ENCODE results near the gene DYRK2.

DYRK2 gene

DNA sequence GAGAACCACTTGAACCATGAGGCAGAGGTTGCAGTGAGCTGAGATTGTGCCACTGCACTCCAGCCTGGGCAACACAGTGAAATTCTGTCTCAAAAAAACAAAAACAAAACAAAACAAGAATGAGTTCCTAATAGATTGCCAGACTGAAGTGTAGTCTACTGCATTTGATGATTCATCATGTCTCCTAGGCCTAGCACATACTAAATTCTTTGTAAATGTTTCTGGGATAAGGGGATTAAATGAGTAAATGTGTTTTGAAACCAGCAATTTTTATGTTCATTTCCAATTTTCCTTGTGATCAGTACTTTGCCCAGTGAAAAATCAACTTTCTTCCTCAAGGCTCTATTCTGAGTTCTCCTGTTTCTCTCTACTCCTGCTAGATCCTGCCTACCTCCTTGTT is 2.9 kb upstream of the DYRK2 start:
- DNase-seq (ENCODE audit: low read depth in 2 of 2): no peak

DNA sequence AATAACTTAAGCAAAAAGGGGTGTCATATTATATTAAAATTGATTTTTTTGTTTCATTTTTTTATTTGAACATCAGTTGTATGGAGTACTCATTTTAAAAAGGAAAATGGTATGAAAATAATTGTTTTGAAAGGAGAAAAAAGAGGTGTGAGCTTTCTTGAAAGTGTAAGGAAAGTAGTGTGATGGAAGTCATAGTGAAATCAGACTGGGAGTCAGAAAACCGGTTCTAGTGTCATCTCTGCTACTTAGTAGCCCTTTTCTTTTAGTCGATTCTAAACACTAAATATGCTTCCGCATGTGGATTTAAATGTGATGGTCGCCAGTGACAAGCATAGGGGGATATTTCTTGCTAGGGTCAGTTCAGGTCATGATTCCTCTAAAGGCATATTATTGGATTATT is 1.8 kb upstream of the DYRK2 start:
- DNase-seq (ENCODE audit: low read depth in 2 of 2): no peak

DNA sequence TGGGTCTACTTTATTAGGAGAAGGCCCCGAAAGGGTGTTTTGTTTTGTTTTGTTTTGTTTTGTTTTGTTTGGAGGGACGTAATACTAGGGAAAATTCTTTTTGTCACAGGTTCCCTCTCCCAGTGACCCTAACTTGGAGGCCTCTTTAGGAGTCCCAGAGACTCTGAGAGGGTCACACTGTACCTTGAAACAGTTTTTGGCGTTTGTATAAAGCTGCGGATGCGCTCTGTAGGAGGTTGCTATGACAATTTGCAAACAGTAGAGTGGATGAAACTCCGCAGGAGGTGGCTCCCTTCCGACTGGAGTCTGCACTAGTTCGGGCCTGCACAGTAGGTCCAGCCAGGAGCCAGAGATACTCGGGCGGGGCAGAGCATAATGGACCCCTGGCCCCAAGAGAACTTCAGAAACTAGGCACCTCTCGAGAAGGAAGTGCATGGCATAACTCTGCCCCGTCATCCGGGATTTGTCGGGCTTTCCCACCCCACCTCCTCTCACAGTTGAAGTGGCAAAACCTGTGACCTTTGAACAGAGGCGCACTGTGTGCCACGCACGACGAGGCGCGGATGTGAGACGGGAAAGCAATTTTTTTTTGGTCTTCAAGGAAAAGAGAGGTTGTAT is 1.3 kb upstream of the DYRK2 start:
- no peak for DNase-seq (ENCODE audit: low read depth in 2 of 2)

DNA sequence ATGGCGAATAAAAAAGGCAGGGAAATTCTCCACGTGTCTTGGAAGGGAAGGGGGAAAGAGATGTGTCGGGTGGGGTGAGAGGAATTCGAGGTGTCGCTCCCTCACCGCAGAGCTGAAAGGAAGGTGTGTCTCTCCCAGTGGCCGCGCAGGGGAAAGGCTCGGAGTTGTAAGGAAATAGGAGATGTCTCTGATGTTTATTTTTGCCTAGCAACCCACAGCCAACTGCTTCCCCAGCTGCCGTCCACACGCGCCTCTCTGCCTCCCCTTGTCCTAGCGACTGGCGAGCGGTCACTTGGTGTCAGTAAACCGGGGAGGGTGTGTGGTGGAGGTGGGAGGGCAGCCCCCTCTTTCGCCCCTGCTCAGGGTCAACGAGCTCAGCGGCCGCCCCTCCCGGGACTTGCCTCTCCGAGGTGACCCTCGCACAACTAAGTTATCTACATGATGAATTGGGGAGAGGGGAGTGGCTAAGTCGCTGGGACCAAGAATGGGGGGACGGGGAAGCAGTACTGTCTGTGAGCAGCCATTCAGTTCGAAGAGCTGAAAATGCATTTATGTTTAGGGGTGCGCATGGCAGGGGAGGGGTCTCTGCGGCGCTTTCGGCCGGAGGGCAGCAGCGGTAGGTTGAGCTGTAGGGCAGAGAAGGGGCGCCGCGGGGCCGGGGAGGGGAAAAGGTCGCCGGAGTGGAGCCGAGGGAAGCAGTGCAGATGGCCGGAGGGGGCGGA is 585 bp upstream of the DYRK2 start:
- DNase-seq (ENCODE audit: low read depth in 2 of 2): no peak

DNA sequence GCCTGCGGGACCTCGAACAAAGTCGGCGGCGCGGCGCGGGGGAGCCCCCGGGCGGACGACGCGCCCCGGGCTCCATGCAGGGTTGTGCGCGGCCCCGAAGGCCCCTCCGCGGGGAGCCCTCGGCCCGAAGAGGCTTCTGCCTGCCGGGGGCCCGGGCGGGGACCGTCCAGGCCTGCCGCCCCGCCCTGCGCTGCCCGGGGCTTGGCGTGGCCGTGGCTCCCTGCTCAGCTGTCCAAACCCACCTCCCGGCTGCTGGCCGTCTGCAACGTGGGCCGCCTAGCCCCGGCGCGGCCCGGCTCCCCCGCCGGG is 670 bp downstream of the DYRK2 start:
- DNase-seq (ENCODE audit: low read depth in 2 of 2): no peak

DNA sequence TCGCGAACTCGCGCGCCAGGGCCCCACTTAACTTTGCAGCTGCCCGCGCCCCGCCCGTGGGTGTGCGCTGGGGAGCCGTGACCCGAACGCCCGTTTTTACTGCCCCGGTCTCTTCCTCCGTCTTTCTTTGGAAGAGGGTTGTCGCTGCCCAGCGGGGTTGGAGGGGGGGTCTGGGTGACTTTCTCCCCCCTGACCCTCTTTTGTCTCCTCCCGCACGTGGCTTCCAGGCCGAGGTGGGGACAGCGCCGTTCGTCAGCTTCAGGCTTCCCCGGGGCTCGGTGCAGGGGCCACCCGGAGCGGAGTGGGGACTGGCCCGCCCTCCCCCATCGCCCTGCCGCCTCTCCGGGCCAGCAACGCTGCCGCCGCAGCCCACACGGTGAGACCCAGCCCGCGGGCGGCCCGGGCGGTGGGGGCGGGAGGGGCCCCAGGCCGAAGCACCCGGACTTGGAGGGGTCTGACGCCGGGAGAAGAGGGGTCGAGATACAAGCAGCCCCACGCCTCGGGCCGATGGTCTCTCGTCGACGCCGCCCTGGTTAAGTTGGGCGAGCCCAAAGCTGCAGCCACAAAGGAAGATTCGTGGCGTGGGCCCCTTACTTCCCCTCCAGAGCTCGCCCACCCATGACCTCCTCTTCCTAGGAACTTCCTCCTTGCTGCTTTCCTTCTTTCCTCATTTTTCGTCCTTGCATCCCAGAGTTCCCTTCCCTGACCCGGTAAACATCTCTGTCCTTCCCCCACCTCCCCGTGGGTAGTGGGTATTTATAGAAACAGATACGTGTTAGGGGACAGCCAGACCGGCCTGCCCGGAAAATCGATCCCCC is 1.2 kb downstream of the DYRK2 start:
- no peak for DNase-seq (ENCODE audit: low read depth in 2 of 2)

DNA sequence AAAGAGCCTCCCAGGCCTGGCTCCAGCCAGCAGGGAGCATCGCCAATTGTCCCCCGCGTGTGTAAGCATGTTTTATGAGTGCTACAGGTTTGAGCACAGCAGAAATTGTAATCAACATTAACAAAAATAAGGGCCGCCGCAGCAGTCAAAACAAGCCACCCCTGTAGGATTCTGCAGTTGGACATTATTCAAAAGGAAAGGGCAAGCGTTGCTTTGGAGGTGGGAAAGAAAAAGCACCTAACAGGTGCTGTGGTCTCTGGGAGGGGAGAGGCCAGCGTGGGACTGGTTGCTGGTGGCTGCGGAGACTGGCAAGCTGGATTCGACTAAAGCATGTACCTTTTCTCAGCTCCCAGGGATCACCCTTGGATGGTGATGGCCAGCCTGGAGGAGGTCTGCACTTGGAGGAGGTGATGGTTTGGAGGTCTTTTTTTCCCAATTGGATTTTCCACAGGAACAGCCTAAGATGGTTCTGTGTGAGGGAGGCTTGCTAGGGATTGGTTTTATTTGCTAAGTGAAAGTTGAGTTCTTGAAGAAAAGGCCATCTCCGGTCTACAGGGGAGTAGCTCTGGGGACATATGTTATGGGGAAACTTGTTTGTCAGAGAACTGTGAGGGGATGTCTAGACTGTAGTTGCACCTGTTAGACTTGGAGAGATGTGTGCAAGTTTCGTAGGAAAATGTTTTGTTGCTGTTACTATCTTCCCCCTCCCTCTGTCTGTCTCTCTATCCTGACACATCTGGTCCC is 2.0 kb downstream of the DYRK2 start:
- no peak for DNase-seq (ENCODE audit: low read depth in 2 of 2)

DNA sequence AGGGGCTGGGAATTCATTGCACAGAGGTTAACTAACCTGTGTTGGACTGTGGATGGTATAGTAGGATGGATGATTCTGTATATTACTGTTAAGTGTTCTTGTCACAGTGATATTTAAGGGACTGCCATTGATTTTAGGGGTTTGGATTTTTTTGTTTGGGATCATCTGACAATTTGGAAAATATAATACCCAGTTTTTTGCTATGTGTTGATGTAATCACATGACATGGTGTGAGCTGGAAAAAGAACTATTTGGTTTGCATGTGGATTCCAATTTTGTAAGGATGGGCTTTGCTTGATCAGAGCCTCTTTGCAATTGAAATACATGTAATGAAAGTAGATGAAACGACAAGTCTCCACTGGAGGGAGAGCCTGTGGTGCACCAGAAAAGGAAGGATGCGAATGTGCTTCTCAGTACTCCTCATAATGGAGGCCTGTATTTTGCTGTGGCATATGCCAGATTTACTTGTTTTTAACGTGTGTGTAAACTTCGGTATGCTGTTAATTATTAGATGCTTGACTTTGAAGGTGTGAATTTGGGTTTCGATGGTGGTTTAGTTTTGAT is 2.7 kb downstream of the DYRK2 start:
- no peak for DNase-seq (ENCODE audit: low read depth in 2 of 2)

DNA sequence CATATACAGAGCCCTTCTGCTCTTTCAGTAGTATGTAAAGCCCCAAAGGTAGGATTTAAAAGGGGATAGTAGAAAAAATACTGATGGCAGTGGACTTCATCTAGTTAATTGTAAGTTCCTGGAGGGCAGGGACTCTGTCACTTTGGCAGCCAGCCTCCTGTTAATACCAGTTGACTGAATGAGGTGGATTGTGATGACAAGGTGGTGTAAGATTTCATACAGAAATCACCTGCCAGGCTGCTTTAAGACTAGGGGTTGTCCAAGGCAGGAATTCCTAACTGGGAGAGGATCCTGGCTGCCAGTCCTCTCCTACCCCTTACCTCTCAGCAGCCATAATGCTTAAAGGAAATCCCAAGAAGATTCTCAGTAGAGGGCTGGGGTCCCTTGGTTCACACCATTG is 7.3 kb downstream of the DYRK2 start:
- no peak for DNase-seq (ENCODE audit: low read depth in 2 of 2)

DNA sequence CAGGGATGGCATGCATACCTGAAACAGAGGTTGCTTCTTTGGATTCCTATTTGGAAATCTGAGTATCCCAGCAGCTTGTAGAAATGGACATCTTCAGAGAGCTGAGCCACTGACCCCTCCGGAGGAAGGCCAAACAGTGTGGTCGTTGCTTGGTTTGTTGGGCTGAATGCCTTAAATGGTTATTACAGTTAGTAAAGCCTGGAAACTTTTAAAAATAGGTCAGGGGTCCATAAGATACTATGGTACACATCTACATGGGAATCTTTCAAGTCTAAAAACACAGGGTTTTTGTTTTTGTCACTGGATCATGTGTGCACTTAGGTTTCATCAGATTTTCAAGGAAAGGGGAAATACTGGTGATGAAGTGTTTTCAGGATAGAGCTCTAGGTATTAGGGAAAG is 7.7 kb downstream of the DYRK2 start:
- no peak for DNase-seq (ENCODE audit: low read depth in 2 of 2)

DNA sequence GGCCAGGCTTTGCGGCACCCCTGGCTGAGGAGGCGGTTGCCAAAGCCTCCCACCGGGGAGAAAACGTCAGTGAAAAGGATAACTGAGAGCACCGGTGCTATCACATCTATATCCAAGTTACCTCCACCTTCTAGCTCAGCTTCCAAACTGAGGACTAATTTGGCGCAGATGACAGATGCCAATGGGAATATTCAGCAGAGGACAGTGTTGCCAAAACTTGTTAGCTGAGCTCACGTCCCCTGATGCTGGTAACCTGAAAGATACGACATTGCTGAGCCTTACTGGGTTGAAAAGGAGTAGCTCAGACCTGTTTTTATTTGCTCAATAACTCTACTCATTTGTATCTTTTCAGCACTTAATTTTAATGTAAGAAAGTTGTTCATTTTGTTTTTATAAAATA is 9.9 kb downstream of the DYRK2 start:
- DNase-seq (ENCODE audit: low read depth in 2 of 2): no peak

DNA sequence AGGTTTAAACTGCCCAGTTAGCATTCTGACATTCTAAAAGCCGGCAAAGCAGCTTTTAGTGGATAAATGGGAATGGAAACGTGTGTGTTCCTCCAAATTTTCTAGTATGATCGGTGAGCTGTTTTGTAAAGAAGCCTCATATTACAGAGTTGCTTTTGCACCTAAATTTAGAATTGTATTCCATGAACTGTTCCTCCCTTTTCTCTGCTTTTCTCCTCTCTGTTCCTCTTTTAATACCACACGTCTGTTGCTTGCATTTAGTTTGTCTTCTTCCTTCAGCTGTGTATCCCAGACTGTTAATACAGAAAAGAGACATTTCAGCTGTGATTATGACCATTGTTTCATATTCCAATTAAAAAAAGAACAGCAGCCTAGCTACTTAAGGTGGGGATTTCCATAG is 10.7 kb downstream of the DYRK2 start:
- DNase-seq (ENCODE audit: low read depth in 2 of 2): no peak

DNA sequence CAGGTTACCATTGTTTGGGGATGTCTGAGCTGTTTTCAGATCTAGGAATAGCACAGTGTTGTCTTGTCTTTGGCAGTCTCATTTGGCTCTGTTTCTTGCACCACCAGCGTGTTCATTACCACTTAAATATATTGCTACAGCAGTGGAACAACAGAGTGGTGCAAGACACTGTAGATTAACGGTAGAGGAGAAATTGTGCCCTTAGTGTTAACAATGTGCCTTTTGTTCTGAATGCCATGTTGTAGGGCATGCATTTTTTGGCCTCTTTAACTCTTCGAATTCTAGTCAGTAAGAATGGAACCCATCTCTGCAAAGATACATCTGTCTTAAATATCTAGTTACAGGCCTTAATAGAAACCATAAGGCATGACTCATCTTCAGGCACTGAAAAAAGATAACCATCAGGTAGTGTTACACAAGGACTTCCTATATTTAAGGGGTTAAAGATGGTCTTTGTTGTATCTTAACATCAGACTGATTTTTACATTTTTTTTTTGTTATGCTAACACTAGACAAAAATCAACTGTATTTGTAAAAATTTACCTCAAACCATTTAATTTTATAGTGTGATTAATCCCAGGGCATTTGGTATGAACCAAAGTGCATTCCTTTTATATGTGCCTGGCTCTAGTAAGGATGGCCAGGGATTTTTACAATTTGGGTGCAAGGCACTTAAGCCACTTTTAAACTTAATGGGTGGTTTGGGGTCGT is 12.9 kb downstream of the DYRK2 start:
- DNase-seq (ENCODE audit: low read depth in 2 of 2): no peak

DNA sequence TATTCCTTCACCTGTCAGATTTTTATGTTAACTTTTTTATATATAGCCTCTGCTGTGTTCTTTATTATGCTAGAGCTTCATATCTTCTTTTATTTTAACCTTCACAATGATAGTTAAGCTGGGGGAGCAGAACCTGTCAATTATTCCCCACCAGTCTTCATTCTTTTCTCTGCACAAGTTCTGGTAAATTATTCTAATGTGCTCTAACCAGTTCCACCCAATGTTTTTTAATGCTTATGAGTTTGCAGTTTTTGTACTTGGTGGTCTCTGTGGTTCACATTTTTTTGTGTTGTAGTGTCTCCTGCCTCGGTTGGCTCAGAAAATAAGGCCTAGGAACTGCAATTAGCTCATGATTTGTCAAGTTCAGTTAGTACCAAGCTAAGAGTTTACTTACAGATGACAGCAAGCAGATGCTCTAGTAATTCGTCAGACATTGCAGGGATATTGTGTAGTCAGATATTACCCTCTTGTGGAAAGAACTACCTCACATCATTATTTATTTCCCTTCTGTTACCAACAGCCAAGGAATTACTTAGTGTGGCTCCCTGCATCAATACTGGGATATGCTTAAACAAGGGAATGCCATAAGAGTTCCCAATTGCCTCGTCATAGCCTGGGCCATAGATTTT is 14.5 kb downstream of the DYRK2 start:
- no peak for DNase-seq (ENCODE audit: low read depth in 2 of 2)

DNA sequence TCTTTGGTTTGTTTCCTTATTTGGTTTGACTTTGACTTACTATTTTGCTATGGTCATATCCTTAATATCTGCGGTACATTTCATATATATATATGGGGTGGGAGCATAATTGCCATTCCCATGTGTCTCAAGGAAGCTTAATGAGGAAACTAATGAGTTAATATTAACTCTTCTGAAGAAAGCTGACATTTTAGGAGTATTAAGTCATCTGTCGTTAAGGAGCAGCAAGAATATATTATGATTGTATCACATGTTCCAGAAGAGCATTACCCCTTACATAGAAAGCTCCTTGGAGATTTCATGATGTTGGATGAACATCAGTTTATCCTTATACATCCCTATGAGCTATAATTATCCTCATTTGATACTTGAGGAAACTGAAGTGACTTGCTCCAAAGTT is 15.6 kb downstream of the DYRK2 start:
- no peak for DNase-seq (ENCODE audit: low read depth in 2 of 2)

DNA sequence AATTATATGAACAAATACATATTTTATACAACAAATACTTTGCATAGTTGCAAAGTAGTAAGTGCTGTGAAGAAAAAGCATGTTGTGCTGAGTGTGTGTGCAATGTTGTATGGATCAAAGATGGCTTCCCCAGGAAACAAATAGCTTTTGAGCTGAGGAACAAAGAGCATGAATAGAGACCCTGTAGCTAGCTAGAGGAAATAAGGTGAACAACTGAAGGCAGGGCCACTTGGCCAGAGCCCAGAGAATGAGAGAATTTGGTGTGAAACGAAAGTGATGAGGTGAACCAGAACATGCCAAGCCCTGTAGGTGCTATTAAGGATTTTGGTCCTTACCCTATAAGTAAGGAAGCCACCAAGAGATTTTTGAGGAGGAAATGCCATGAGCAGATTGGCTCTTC is 17.1 kb downstream of the DYRK2 start:
- no peak for DNase-seq (ENCODE audit: low read depth in 2 of 2)

DNA sequence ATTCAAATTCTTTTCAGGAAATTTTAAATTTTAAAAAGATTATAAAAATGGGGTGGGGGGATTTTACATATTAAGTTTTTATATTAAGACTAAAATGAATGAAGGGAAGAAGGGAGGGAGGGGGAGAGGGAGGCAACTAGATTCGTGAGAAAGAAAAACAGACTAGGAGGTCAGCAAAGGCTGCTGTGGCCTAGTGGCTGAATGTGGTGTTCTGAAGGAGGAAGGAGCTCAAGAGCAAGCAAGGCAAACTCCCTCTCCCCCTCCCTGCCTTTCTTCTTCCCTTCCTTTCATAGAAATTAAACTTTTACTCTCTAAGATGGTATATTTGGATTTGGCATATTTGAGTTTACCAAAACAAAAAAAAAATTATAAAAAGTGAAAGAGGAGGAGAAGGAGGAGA is 18.1 kb downstream of the DYRK2 start:
- no peak for DNase-seq (ENCODE audit: low read depth in 2 of 2)

DNA sequence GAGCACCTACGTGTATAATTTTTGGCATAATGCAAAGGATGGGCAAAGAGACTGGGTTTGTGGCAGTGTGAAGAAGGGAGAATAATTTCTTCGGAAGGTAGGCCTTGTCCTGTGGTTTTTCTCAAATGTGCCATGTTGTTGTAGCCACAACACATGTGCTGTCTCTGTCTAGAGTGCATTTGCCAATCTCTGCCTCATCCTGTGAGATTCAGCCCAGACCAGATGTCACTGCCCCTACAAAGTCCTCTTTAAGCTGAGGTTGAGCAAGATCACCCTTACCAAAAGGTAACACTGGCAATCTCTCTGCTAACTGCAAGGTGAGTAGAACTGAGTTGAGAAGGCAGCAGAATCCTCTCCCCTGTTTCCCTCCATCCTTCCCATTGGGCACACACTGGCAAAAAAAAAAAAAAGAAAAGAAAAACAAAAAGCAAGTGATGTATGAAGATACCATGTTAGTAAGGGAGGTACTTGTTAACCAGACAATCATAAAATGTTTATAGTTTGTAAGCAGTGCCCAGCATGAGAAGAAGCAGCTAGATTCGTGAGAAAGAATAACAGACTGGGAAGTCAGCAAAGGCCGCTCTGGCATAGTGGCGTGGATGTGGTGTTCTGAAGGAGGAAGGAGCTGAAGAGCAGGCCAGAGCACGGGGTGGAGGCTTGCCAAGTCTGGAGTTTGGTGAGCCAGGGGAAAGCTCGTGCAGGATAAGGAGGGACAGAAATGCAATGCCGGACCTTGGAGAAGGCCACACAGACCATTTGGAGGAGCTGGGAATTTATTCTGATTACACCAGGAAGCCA is 18.9 kb downstream of the DYRK2 start:
- no peak for DNase-seq (ENCODE audit: low read depth in 2 of 2)

DNA sequence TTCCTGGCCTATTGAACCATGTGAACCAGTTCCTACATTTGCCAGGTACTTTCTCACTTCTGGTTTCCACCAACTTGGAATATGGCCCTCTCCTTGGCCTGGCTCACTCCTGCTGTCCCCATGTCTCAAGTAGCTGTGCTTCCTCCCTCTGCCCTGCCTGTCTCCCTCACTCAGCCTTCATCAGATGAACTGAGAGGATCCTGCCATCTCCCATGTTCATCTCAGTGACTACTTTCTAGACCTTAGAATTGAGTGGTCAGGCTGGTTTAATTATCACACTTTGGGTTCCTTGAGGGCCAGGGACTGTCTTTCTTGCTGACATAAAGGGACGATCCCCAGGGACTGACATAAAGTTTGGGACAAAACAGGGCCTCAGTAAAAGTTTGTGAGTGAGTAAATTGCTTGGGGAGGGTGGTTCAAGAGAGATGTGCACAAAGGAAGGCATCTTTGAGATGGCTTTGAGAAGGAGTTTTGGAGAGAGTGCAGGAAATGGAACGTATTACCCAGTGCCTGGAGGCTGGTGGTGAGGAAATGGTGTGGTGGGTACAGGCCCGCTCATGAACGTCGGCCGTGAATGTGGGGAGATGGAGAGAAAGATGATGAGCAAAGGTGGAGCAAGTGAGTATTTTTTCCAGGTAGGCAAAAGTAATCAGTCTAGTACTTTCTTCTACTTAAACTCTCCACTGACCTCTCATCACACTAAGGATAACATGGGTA is 20.8 kb downstream of the DYRK2 start:
- no peak for DNase-seq (ENCODE audit: low read depth in 2 of 2)

Data from activated CD8-positive, alpha-beta memory T cell treated with anti-CD3 and anti-CD28 coated beads for 4 hours (primary cell).